Kidney (tissue), 14 donors: Measurements from ENCODE around the gene GATD1. TPM values are rescaled to one million over a fixed set of nuclear protein-coding genes. Genes with fewer than 3 reads are reported as not detected.

Experiments used
- DNase-seq, 5 donors: peaks; one replicate each; pipeline ENCODE4 v3.0.0-alpha.2; 2013 to 2020
- FAIRE-seq: peaks from 2 replicates; lab custom pipeline; 2012; peaks lifted over from hg19 to GRCh38; lab: Jason Lieb, UNC
- H3K27ac ChIP-seq, 2 donors: one replicate each; pipeline ENCODE4 v1.7.0; 2013; ENCODE audit warnings: low read depth in 2 of 2, low read length in 2 of 2, inconsistent platforms in 1 of 2
- H3K27me3 ChIP-seq: one replicate; pipeline ENCODE4 v1.7.1; 2013; ENCODE audit warnings: low read length, inconsistent platforms; ENCODE audit not compliant: control insufficient read depth, insufficient read depth
- H3K36me3 ChIP-seq, 3 donors: one replicate each; pipeline versions ENCODE4 v1.7.0 to v1.7.1; 2013; ENCODE audit warnings: low read length in 3 of 3, control low read depth in 1 of 3, inconsistent platforms in 1 of 3; ENCODE audit not compliant: insufficient read depth in 3 of 3, control insufficient read depth in 2 of 3
- H3K4me1 ChIP-seq, 3 donors: one replicate each; pipeline versions ENCODE4 v1.7.0 to v1.7.1; 2013; ENCODE audit warnings: low read length in 3 of 3, inconsistent platforms in 1 of 3, low read depth in 1 of 3; ENCODE audit not compliant: control insufficient read depth in 2 of 3, insufficient read depth in 2 of 3
- H3K4me3 ChIP-seq, 3 donors: one replicate each; pipeline versions ENCODE4 v1.7.0 to v1.8.1; 2013; ENCODE audit warnings: low read length in 3 of 3, control low read depth in 1 of 3, inconsistent platforms in 1 of 3
- H3K9ac ChIP-seq, 3 donors: one replicate each; pipeline versions ENCODE4 v1.7.0 to v1.7.1; 2013; ENCODE audit warnings: low read length in 3 of 3, control low read depth in 1 of 3, inconsistent platforms in 1 of 3
- H3K9me3 ChIP-seq, 3 donors: one replicate each; pipeline versions ENCODE4 v1.7.0 to v1.7.1; 2013; ENCODE audit warnings: low read length in 3 of 3, control low read depth in 1 of 3, inconsistent platforms in 1 of 3; ENCODE audit not compliant: control insufficient read depth in 2 of 3, insufficient read depth in 1 of 3
- intact Hi-C: fragments of 100-400 bp; cut with DNase I; formaldehyde crosslinking; loops from one replicate; pipeline ENCODE4 v1.11.1; 2022
- polyA plus RNA-seq: library from polyadenylated mRNA; stranded (reverse); fragments of 350-450 nt; fragmentation: Illumina TruSeq; extraction: RNeasy Lipid Tissue Mini Kit (QIAGEN cat#74804); gene quantifications from one replicate; pipeline ENCODE4 v1.2.3, GENCODE V29; 2014; ENCODE audit warnings: low read depth, low replicate concordance; ENCODE audit not compliant: insufficient read depth
- total RNA-seq: library from RNA; stranded (reverse); fragmentation: NEBNext Ultra II Directional; extraction: Animal tissue kit (Norgen Biotek cat#: 25700); gene quantifications from one replicate; pipeline ENCODE4 v1.2.1, GENCODE V29; 2021
- TF ChIP-seq, protein P1 (sequence below): IDR thresholded peaks from 3 replicates; pipeline ENCODE4 v1.5.1; 2012; ENCODE audit warnings: mild to moderate bottlenecking, moderate library complexity, borderline replicate concordance; ENCODE audit not compliant: insufficient read depth; ENCODE audit errors: extremely low read depth
- donor health status: control.
- donor health status: control.
- donor health status: control.
- donor health status: control.
- donor health status: control.
- donor health status: DM: yes; HTN: yes; CAD: no.
- donor health status: Normal renal cell carcinoma (clear cell type).

GATD1 gene
- total and polyA plus RNA-seq, 2 donors from 2014 or later: 38.3 to 66.2 TPM

DNA sequence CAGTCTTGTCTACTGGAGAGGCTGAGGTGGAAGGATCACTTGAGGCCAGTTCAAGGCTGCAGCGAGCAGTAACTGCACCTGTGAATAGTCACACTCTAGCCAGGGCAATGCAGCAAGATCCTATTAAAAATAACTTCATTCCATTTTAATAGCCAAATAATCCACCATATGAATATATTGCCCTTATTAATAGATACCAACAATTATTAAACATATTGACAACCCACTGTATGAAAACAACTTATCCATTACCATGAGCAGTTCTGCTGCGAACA lies 10.4 kb downstream of the GATD1 start:
- Histone ChIP-seq H3K27ac (no peak overlapping the region), H3K36me3 (peaks cover 0 to 25% (median 15%) of the 10 kb centered on the region in 3 donors), H3K9me3 (no peaks in the 10 kb centered on the region), H3K27me3 (no peaks in the 10 kb centered on the region), H3K4me1 (peaks cover 0 to 2% (median 0%) of the 10 kb centered on the region in 3 donors), H3K9ac (no peak overlapping the region), H3K4me3 (no peak overlapping the region)
- TF ChIP-seq, protein P1, sequence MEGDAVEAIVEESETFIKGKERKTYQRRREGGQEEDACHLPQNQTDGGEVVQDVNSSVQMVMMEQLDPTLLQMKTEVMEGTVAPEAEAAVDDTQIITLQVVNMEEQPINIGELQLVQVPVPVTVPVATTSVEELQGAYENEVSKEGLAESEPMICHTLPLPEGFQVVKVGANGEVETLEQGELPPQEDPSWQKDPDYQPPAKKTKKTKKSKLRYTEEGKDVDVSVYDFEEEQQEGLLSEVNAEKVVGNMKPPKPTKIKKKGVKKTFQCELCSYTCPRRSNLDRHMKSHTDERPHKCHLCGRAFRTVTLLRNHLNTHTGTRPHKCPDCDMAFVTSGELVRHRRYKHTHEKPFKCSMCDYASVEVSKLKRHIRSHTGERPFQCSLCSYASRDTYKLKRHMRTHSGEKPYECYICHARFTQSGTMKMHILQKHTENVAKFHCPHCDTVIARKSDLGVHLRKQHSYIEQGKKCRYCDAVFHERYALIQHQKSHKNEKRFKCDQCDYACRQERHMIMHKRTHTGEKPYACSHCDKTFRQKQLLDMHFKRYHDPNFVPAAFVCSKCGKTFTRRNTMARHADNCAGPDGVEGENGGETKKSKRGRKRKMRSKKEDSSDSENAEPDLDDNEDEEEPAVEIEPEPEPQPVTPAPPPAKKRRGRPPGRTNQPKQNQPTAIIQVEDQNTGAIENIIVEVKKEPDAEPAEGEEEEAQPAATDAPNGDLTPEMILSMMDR: no peak
- intact Hi-C loops: no loop called here
- FAIRE-seq: no peak
- no peak for DNase-seq

DNA sequence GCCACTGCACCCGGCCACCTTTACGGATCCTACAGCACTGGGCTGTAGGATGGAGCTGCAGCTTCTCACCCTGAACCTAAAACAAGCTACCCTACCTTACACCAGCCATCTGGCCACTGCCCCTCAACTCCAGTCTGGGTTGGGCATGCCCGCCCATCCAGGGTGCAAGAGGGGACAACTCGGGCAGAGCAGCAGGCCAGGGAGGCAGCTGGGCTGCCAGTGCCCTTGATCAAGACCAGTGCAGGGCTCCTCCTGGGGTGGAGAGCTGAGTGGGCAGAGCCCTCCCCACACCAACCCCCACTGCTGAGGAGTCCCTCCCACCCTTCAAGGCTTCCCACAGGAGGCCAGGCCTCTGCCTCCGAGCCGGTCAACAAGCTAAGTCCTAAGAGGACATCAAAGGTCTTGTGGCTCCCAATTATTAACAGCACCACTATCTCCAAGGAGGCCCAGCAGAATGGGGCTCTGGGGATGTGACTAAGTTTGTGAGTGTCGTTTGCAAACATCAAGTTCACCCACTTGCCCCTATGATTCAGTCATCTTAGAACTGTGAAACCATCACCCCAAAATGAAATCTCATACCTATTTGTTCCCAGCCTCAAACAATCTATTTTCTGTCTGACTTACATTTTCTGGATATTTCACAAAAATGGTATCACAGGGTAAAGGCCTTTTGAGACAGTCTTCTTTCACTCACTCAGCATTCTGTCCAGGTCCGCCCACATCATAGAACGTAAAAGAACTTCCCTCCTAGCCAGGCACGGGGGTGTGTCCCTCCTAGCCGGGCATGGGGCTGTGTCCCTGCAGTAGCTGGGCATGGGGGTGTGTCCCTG lies 11.0 kb downstream of the GATD1 start:
- no peaks in the 10 kb centered on the region for H3K27me3 ChIP-seq
- H3K4me1 ChIP-seq: peaks cover 0 to 2% (median 0%) of the 10 kb centered on the region in 3 donors
- no peak overlapping the region for H3K9ac ChIP-seq
- no peak for DNase-seq
- H3K4me3 ChIP-seq: no peak overlapping the region
- intact Hi-C loops: no loop called here
- H3K9me3 ChIP-seq: no peaks in the 10 kb centered on the region
- TF ChIP-seq, protein P1: no peak
- H3K36me3 ChIP-seq: peaks cover 0 to 30% (median 19%) of the 10 kb centered on the region in 3 donors
- no peak for FAIRE-seq
- no peak overlapping the region for H3K27ac ChIP-seq

DNA sequence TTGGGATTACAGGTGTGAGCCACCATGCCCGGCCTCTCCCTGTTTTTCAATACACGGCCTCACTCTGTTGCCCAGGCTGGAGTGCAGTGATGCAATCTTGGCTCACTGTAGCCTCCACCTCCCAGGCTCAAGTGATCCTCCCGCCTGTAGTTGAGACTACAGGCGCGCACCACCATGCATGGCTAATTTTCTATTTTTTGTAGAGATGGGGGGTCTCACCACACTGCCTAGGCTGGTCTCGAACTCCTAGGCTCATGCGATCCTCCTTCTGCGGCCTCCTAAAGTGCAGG lies 11.5 kb downstream of the GATD1 start:
- no peak overlapping the region for H3K9ac ChIP-seq
- peaks cover 0 to 2% (median 0%) of the 10 kb centered on the region in 3 donors for H3K4me1 ChIP-seq
- no peaks in the 10 kb centered on the region for H3K9me3 ChIP-seq
- H3K36me3 ChIP-seq: peaks cover 0 to 31% (median 16%) of the 10 kb centered on the region in 3 donors
- TF ChIP-seq, protein P1: no peak
- FAIRE-seq (no peak), DNase-seq (no peak)
- H3K4me3 ChIP-seq: no peak overlapping the region
- intact Hi-C loops: no loop called here
- no peaks in the 10 kb centered on the region for H3K27me3 ChIP-seq
- H3K27ac ChIP-seq: no peak overlapping the region
